GM18867 (cell line): Measurements from ENCODE around the gene NDUFB7.
"Not testable (repeated sequence)": the region's sequence is repeated elsewhere in the genome, so short reads cannot be mapped to it uniquely, and the experiment has no call there.

ENCODE experiments used
- ATAC-seq: cut with Tn5 transposase; IDR thresholded peaks from one replicate; pipeline ENCODE4 v1.9.1; 2021; ENCODE audit warnings: mild to moderate bottlenecking, moderate library complexity; ENCODE audit not compliant: unreplicated experiment

NDUFB7 gene

GRCh38 chr19:14571695-14572490 is at the start of gene NDUFB7:
Gene NDUFB7, minus strand, starts transcription at chr19:14572066. Its CDS starts 66 bp downstream, at chr19:14572000.
- ATAC-seq = peak; percentile 84

GRCh38 chr19:14619404-14619803 is 47.5 kb upstream of the NDUFB7 start:
- ATAC-seq = no peak

DNA sequence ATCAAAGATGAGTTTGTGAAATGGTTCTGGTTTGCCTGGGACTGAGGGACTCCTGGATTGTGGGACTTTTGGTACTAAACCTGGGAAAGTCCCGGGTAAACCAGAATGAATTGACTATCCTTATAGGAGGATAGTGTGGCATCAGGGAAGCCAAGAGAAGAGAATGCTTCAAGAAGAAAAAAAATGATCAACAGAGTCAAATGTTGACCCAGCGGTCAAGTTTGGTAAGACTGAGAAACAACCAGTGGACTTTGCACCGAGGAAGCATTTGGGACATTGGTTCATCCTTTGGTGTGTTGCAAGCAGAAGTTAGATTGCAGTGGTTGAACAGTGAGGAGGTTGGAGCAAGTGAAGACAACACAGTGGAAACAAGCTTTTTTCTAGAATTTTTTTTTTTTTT is 44.5 kb upstream of the NDUFB7 start:
- ATAC-seq = no peak

DNA sequence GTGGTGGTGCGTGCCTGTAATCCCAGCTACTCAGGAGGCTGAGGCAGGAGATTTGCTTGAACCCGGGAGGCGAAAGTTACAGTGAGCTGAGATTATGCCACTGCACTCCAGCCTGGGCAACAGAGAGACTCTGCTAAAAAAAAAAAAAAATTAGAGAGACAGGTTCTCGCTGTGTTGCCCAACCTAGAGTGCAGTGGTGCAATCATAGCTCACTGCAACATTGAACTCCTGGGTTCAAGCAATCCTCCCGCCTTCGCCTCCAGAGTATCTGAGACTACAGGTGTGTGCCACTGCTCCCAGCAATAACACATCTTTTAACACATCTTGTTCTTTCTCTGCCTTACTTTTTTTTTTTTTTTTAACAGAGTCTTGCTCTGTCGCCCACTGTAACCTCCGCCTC is 43.8 kb upstream of the NDUFB7 start:
- no peak for ATAC-seq

DNA sequence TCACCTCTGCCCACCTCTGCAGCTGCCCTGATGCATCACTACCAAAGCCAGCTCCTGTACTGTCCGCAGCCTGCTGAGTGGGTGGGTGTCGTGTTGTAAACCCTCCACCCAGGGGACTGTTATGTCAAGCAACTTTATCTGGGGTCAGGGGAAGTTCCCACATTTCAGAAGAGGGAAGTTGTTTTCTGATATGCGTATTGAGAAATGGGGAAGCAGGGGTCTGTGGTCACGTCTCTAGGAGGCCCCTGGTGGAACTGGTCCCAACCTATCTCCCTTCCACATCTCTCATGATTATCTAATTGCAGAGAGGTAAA is 42.2 kb upstream of the NDUFB7 start:
- ATAC-seq = no peak

DNA sequence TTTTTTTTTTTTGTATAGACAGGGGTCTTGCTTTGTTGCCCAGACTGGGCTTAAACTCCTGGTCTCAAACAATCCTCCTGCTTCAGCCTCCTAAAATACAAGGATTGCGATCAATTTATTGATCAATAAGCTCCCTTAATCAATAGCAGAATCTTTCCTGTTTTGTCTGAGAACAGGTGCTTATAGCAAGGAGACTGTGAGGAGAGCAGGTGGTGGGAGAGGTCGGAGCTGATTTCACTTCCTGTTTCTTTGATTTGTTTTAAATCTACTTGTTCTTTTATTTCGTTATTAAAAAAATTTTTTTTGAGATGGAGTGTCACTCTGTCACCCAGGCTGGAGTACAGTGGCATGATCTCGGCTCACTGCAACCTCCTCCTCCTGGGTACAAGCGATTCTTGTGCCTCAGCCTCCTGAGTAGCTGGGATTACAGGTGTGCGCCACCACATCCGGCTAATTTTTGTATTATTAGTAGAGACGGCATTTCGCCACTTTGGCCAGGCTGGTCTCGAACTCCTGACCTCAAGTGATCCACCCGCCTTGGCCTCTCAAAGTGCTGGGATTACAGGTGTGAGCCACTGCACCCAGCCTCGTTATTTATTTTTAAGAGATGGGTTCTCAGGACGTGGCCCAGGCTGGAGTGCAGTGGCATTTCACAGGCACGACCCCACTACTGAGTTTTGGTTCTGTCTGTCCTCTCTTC is 41.7 kb upstream of the NDUFB7 start:
- not testable (repeated sequence) for ATAC-seq

DNA sequence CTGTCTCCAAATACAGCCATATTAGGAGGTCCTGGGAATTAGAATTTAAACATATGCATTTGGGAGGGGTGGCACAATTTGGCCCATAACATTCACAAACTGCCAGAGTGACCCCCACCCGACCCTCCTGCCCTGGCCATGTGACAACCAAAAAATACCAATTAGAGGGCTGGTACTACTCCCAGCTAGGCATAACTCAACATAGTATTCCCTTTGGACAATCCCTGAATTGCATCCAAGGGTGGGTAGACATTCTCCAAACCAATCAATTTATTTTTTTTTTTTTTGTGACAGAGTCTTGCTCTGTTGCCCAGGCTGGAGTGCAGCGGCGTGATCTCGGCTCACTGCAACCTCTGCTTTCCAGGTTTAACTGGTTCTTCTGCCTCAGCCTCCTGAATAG is 40.8 kb upstream of the NDUFB7 start:
- no peak for ATAC-seq

DNA sequence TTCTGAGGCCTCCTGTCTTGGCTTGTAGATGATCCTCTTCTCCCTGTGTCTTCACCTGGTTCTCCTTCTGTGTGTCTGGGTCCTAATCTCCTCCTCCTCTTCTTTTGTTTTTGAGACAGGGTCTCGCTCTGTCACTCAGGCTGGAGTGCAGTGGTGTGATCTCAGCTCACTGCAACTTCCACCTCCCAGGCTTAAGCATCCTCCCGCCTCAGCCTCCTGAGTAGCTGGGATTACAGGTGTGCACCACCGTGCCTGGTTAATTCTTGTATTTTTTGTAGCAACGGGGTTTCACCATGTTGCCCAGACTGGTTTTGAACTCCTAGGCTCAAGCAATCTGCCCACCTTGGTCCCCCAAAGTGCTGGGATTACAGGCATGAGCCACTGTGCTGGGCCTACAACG is 40.4 kb upstream of the NDUFB7 start:
- not testable (repeated sequence) for ATAC-seq

DNA sequence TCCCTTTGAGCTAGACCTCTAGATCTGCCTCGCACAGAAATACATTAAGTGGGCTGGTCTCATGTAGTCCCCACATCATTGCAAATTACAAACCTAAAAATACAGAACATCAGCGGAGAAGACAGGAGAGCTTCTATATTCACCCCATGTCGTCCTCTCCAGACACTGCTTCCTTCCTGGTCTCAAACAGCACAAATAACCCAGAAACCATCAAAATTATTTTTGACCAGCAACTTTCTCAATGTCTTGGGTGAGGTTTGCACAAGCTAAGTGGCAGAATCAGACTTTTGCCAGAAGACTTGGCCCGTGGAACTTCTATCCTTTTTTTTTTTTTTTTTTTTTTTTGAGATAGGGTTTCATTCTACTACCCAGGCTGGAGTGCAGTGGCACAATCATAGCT is 39.2 kb upstream of the NDUFB7 start:
- ATAC-seq = no peak

- ATAC-seq = no peak
These were observed 34.8 kb upstream of the NDUFB7 start for GRCh38 chr19:14606627-14607026.

- peak; percentile 62 for ATAC-seq
These were observed 32.1 kb upstream of the NDUFB7 start for GRCh38 chr19:14603990-14604387.

DNA sequence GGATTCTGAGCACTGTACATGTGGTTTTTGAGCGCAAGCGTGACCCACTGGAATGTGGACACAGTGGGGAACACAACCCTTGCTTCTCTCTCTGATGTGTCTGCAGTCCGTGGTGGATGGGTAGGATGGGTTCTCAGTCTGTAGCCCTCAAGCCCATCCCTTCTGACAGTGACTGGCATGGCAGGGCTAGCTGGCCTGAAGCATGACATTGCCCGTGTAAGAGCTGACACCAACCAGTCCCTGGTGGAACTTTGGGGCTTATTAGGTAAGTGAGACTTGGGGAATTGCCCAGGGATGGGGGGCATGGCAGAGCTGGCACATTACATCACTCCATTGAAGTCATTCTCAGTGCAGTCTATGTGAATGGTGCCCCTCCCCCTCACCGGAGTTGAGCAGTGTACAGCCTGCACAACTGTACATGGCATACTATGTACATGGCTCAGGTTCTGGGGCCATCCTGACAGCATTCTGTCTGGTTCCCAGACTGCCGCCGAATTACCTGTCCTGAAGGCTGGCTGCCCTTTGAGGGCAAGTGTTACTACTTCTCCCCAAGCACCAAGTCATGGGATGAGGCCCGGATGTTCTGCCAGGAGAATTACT is 27.8 kb upstream of the NDUFB7 start:
- ATAC-seq = no peak

GRCh38 chr19:14595558-14595957 is 23.7 kb upstream of the NDUFB7 start:
- no peak for ATAC-seq

- not testable (repeated sequence) for ATAC-seq
These were observed 17.6 kb upstream of the NDUFB7 start for GRCh38 chr19:14589433-14589832.

DNA sequence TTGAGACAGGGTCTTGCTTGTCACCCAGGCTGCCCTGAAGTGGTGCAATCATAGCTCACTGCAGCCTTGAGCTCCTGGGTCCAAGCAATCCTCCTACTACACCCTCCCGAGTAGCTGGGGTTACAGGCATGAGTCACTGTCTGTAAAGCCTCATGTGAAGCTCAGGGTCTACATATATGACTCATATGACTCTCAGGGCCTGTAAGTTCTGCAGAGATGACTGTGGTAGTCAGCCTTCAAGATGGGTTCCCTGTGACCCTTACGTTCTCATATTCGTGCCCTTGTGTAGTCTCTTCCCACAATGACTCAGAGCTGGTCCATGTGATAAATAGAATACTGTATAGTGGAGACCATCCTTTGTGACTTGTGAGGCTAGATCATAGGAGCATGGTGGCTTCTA is 13.3 kb upstream of the NDUFB7 start:
- ATAC-seq = peak; percentile 60

DNA sequence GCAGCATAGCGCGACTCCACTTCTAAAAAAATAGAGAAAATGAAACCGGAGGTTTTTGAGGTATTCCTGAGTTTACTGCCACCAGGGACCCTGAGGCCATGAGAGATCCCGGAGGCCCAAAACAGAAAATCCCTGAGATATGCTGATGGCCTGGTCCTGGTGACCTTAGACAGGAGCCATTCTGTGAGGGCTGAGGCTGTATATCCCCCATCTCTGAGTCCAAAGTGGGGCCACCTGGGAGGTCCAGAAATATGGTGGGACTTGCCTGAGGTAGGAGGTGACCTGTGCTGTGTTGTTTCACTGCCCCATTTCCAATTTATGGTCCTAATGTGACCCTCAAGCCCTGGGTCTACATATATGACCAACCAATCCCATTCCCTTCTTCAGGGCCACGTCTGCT is 12.5 kb upstream of the NDUFB7 start:
- not testable (repeated sequence) for ATAC-seq

DNA sequence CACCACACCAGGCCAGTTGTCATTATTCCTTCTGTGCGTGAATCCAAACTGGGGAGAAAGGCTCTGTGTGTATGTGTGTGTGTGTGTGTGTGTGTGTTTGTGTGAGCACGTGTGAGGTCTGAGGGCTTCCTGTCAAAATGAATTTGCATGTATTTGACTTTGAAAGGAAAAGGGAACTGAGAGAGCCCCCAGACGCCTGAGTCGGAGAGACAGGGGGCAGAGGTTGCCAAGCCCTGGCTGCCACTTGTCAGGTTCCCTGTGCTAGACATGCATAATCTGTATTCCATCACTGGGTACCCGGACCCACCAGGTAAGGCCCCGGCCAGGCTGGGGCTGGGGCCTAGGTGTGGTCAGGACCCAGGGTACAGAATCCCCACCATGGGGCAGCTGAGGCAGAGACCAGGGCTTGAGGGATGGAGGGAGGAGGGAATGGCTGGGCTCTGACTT is 11.1 kb upstream of the NDUFB7 start, which contains the start of gene CLEC17A:
Gene CLEC17A, plus strand, starts transcription at position 191 of the 447 bp plus-strand sequence. Its CDS starts 77 bp downstream, at position 268.
- peak; percentile 55 for ATAC-seq

- no peak for ATAC-seq
These were observed 8.9 kb upstream of the NDUFB7 start for GRCh38 chr19:14580623-14581237.

DNA sequence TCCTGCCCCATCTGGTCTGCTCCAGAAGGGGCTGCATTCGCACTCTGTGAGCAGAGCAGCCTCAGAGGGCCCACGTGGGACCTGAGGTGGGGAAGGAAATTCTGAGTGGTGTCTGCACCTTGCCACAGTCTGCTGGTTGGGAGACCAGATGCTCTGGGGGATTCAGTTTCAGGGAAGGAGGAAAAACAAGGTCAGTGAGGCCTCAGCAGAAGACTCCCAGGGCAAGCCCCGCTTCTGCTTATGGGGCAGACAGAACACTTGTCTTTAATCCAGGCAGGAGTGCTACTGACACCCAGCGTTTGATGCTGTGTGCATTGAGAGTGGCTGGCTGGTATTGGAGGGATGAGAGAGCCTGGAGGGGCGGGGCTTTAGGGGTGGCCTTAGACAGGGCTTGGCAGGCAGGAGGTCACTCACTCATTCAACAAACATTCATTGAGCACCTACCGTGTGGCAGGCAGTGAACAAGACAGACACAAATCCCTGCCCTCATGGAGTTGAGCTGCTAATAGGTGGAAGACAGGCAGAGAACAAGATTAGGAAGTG is 6.1 kb upstream of the NDUFB7 start:
- ATAC-seq = no peak

DNA sequence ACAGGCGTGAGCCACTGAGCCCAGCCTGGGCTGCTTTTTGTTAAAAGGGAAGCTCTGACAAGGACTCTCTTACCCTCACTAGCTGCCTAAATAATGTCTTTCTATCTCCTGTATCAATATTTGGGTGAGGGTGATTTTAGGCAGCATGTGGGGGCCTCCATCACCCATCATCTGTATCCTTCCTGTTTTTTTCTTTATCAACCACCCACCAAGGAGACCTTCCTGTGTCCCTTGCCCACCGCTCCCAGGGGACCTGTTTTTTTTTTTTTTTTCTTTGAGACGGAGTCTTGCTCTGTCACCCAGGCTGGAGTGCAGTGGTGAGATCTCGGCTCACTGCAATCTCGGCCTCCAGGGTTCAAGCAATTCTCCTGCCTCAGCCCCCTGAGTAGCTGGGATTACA is 5.4 kb upstream of the NDUFB7 start:
- ATAC-seq = no peak

- ATAC-seq = no peak
These were observed 4.5 kb upstream of the NDUFB7 start for GRCh38 chr19:14576363-14576762.
